ENCODE data around the gene CCDC92B.
"Not testable (repeated sequence)": the region's sequence is repeated elsewhere in the genome, so short reads cannot be mapped to it uniquely, and the experiment has no call there.

Gene CCDC92B

DNA sequence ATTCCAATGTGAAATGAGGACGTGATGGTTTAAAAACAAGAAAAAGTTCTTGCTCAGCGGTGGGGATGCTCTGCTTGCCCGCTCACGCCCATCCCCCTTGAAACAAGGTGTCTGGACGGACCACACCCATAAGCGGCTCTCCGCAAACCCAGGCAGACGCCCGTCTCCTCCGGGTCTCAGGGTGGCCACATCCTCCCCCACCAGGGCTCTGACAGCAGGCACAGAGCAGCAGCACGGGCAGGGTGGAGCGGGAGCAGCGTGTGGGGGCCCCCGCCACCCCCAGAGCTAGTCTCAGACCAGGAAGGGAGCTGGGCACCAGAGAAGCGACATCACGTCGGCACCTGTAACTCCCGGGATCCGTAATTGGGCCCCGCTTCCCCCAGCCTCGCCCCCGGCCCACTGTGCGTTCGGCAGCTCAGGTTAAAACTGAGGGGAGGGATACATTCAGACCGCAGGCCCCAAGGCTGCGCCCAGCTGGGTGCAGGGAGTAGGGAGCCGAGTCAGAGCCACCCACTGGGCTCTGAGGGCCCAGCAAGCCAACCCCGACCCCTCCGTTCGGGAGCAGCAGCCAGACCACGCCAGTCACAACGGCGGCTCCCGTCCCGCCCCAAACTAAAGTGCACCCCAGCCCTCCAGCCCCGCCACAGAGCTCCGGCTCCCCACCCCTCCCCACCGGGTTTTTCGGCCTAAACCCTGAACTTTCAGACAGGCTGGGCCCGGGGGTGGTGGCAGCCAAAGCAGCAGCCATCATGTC, 59.9 kb downstream of the CCDC92B start:
- no peak for DNase-seq (ENCODE audit: low read depth in 3 of 3)

DNA sequence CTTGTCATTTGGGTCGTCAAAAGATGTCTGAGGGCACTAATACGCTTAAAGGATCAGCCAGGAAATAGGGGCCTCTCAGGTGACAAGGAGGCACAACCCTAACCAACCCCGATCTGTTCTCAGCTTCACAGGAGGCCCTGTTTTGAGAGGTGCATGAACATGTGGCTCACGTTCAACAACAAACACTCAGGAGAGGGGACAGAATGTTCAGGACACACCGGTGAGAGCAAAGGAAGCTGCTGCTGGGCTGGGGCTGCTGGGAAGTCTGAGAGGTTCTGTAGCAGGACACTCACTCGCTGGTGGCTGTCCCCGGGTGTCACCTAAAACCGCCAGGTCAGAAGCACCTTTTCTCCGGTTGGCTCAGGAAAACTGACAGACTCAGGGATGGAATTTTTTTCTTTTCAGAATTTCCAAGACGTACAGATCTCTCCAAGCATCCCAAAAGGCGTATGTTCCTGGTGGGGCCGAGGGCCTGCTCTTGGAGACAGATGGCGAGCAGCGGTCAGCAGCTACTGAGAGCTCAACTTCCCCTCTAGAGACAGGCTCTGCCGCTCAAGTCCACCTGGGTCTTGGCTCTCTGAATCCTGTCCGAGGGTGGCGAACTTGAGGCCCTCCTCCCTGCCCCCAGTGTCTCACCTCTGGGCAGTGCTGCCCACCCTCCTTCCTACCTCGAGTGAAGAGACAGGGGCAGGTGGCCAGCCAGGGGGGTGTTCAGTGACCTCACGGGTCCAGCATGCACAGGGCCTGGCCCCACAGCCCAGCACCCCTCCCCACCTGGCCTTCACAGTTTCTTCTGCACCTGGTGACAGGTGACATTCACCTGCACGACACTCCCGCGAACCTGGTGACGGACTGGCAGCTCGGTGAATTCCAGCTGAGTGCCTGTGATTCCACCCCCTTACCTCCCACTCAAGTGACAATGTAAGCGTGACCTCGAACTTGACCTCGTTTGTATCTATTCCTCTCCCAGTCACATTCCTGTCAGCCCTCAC, 60.8 kb downstream of the CCDC92B start:
- DNase-seq (ENCODE audit: low read depth in 3 of 3), result no peak

DNA sequence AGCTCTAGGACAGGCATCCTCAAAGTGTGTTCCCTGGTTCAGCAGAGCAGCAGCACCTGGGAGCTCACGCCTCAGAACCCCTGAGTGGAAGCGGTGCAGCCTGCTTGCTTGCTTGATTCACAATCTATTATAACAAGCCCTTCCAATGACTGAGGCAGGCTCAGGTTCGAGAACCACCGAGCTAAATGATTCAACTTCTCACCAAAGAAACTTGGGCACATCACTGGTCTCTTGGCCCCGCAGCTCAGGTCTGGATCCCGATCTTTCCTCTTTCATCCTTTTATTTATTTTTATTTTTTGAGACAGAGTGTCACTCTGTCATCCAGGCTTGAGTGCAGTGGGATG, 62.4 kb downstream of the CCDC92B start:
- no peak for DNase-seq (ENCODE audit: low read depth in 3 of 3)

DNA sequence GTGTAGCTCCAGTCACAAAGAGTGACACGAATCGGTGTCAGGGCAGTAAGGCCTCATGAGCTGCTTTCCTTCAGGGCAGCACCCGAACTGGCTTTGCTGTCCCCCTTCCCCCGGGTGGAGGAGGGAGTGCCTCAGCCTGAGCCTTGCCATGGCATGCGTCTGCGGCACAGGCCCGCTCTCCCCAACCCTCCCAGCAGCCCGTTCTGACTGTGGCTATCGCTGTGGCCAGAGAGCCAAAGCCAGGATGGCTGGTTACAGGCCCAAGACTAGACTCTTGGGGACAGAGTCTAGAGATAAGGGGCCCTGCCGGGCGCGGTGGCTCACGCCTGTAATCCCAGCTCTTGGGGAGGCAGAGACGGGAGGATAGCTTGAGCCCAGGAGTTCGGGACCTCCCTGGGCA, 63.8 kb downstream of the CCDC92B start:
- no peak for DNase-seq (ENCODE audit: low read depth in 3 of 3)

DNA sequence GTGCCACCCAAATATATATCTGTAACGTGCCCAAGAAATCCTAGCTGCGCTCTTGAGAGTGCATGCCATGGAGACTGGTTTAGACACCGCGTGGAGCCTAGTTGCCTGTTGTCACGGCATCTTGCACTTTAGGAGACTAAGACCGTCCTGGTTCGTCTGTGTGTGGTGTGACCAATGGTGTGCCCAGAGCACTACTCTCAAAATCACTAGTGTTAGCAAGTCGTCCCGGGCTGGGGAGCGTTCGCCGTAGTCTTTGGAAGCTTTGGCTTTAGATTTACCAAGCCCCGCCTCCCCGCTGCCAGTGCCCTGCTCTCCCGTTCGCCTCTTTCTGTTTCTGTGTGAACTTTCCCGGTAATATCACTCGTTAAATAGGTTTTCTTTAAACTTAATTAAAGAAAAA, 64.9 kb downstream of the CCDC92B start:
- DNase-seq (ENCODE audit: low read depth in 3 of 3), result no peak

DNA sequence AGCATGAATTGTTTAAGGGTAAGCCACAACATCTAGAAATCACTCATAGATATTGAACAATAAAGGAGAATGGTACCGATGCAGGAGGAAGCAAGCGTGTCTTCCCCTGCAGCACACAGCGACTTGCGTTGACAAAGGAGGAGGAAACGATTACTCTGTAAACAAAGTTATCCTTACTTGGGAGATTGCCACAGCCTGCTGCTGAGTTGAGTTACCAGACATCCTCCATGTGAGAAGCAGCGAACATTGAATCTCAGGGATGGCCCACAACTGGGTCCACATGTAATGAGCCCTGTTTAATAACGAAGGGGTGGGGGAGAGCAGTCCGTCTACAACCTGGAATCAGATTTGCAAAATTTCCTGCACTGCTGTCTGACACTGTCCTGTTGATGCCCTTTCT, 65.5 kb downstream of the CCDC92B start:
- DNase-seq (ENCODE audit: low read depth in 3 of 3), result no peak

DNA sequence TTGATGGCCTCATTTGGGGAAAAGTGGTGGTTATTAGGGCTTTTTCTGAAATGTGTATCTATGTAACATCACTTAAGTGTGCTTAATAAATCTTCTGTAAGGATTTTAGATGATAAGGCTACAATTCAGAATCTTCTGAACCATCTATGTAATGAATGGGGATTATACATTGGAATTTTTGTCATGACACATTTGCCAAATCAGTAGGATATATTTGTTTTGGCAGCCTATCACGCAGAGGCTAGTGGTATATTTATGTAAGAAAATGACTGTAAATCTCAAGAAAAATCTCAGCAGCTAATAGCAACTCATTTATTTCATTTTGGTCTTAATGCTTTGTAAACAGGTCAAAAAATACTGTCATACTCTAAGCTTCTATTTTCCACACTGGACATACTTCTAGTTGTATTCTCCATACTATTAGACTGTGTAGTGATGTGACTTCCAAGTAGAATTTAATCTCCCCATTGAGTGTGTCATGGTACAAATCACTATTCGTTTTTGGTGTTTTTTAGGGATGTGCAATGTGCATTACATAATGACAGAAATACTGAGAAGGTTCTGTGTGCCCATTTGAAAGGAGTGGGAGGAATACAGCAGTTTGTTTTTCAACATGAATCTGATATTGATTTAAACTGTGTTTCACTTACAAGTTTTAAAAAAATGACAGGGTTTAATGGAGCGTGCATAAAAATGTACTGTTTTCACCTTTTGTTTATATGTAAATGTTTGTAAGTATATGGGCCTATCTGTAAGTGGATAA, 67.1 kb downstream of the CCDC92B start:
- DNase-seq (ENCODE audit: low read depth in 3 of 3), result no peak

DNA sequence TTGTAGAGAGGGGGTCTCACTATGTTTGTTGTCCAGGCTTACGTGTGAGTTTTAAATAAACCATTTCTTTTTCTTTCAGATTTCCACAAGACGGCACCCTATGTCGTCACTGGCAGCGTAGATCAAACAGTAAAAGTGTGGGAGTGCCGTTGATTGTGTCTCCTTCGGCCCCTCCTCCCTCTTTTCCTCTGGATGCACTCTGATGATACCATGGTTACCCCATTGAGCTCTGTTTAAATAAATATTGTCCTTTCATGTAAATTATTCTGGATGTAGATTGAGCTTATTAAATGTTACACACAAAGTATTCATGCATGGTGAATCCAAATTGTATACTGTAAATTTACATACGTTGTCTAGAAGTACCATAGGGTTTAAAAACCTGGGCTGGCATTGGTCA, 67.8 kb downstream of the CCDC92B start:
- no peak for DNase-seq (ENCODE audit: low read depth in 3 of 3)

DNA sequence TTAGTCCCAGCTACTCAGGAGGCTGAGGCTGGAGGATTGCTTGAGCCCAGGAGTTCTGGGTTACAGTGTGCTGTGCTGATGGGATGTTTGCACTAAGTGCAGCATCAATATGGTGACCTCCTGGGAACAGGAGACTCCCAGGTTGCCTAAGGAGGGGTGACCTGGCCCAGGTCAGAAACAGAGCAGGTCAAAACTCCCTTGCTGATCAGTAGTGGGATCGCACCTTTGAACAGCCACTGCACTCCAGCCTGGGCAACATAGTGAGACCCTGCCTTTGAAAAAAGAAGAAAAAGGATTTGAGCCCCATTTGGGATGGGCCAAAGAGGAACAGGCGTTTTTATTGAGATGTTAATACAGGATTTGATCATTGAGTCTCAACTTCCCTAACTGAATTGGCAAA, 68.5 kb downstream of the CCDC92B start:
- no peak for DNase-seq (ENCODE audit: low read depth in 3 of 3)

DNA sequence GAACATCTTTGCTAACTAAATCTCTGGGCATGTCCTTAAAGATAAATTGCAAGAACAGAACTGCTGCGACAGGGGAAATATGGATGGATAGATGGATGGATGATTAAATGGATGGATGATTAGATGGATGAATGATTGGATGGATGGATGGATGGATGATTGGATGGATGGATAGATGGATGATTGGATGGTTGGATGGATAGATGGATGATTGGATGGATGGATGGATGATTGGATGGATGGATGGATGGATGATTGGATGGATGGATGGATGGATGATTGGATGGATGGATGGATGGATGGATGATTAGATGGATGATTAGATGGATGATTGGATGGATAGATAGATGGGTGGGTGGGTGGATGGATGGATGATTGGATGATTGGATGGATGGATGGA, 70.2 kb downstream of the CCDC92B start:
- DNase-seq (ENCODE audit: low read depth in 3 of 3), result not testable (repeated sequence)

Data from stimulated activated CD4-positive, alpha-beta T cell treated with anti-CD3 and anti-CD28 coated beads, TNF-alpha, amount 100 ng/mL, for 24 hours (primary cell).